Cardiac fibroblast (primary cell): ENCODE results near the gene BLNK.

Experiments used
- DNase-seq, 2 donors: peaks; one replicate each; pipeline versions ENCODE4 v3.0.0 to v3.0.0-alpha.2; 2010; ENCODE audit warnings: low read depth in 2 of 2
- H3K4me3 ChIP-seq, 2 donors: replicated peaks in 1 of 2; 1 replicate in 1 of 2; 2 replicates in 1 of 2; pipeline ENCODE4 v1.5.1; 2011; ENCODE audit warnings: low read depth in 2 of 2, low read length in 2 of 2, mild to moderate bottlenecking in 2 of 2, moderate library complexity in 1 of 2
- CTCF ChIP-seq: IDR thresholded peaks from one replicate; pipeline ENCODE4 v1.5.1; 2011; ENCODE audit warnings: low read depth, mild to moderate bottlenecking, low read length, inconsistent platforms

The BLNK gene

GRCh38 chr10:96270571-96270970, 798 bp downstream of the BLNK start:
- DNase-seq = no peak
- H3K4me3 ChIP-seq = no peak overlapping the region
- no peak for TF ChIP-seq CTCF

- no peak for TF ChIP-seq CTCF
- no peak overlapping the region for H3K4me3 ChIP-seq
- no peak for DNase-seq
Measured at GRCh38 chr10:96269438-96270300, 1.7 kb downstream of the BLNK start.

GRCh38 chr10:96268341-96268909, 2.9 kb downstream of the BLNK start:
- TF ChIP-seq CTCF = no peak
- no peak overlapping the region for H3K4me3 ChIP-seq
- DNase-seq = no peak

GRCh38 chr10:96267234-96267705, 4.1 kb downstream of the BLNK start:
- TF ChIP-seq CTCF = no peak
- no peak for DNase-seq
- H3K4me3 ChIP-seq = no peak overlapping the region

GRCh38 chr10:96266118-96266770, 5.1 kb downstream of the BLNK start:
- H3K4me3 ChIP-seq = no peak overlapping the region
- no peak for DNase-seq
- no peak for TF ChIP-seq CTCF

GRCh38 chr10:96264938-96265337, 6.4 kb downstream of the BLNK start:
- TF ChIP-seq CTCF = no peak
- no peak overlapping the region for H3K4me3 ChIP-seq
- no peak for DNase-seq
